Liver (tissue), 9 donors: ENCODE measurements around the gene SPRN. TPM values are rescaled to one million over a fixed set of nuclear protein-coding genes. Genes with fewer than 3 reads are reported as not detected.
A peak's percentile ranks its signal among the peaks of the same experiment; 100 is the strongest.

ENCODE experiments used
- DNase-seq: peaks from one replicate; pipeline ENCODE4 v3.0.0-alpha.2; 2017; ENCODE audit warnings: low spot score
- H3K27ac ChIP-seq, 2 donors: one replicate each; pipeline ENCODE4 v1.7.0; 2013; ENCODE audit warnings: inconsistent platforms in 2 of 2, low read length in 2 of 2, control low read depth in 1 of 2, low read depth in 1 of 2, mild to moderate bottlenecking in 1 of 2
- H3K27me3 ChIP-seq, 4 donors: one replicate each; pipeline versions ENCODE4 v1.6.1 to v1.7.0; 2013; ENCODE audit warnings: low read length in 3 of 4, inconsistent platforms in 1 of 4, mild to moderate bottlenecking in 1 of 4, moderate library complexity in 1 of 4; ENCODE audit not compliant: control insufficient read depth in 4 of 4, insufficient read depth in 4 of 4
- H3K36me3 ChIP-seq, 4 donors: one replicate each; pipeline versions ENCODE4 v1.6.1 to v1.7.0; 2013; ENCODE audit warnings: low read length in 3 of 4, mild to moderate bottlenecking in 3 of 4, low read depth in 1 of 4, moderate library complexity in 1 of 4; ENCODE audit not compliant: control insufficient read depth in 4 of 4, insufficient read depth in 3 of 4
- H3K4me1 ChIP-seq, 4 donors: one replicate each; pipeline versions ENCODE4 v1.6.1 to v1.7.0; 2013; ENCODE audit warnings: low read length in 3 of 4, mild to moderate bottlenecking in 3 of 4, moderate library complexity in 1 of 4; ENCODE audit not compliant: control insufficient read depth in 4 of 4, insufficient read depth in 4 of 4
- H3K4me3 ChIP-seq, 3 donors: one replicate each; pipeline versions ENCODE4 v1.6.1 to v1.7.0; 2013; ENCODE audit warnings: low read length in 3 of 3, control low read depth in 1 of 3, low read depth in 1 of 3, mild to moderate bottlenecking in 1 of 3
- H3K9ac ChIP-seq, 2 donors: one replicate each; pipeline ENCODE4 v1.7.0; 2013; ENCODE audit warnings: low read length in 2 of 2, mild to moderate bottlenecking in 2 of 2, moderate library complexity in 2 of 2, control low read depth in 1 of 2, low read depth in 1 of 2
- H3K9me3 ChIP-seq, 4 donors: one replicate each; pipeline versions ENCODE4 v1.6.1 to v1.7.0; 2013; ENCODE audit warnings: low read length in 3 of 4; ENCODE audit not compliant: control insufficient read depth in 4 of 4
- EGR1 ChIP-seq, 2 donors: IDR thresholded peaks; 2 replicates each; pipeline ENCODE4 v1.6.1; 2016 to 2018; ENCODE audit warnings: antibody characterized with exemption in 2 of 2, low read depth in 2 of 2
- FOXA1 ChIP-seq: IDR thresholded peaks from 2 replicates; pipeline ENCODE4 v1.6.1; 2016; ENCODE audit warnings: antibody characterized with exemption
- FOXA2 ChIP-seq: IDR thresholded peaks from 2 replicates; pipeline ENCODE4 v1.6.1; 2016; ENCODE audit warnings: antibody characterized with exemption
- GABPA ChIP-seq, 2 donors: IDR thresholded peaks in 1 of 2; conservative IDR thresholded peaks in 1 of 2; 2 replicates each; pipeline ENCODE4 v1.6.1; 2016; ENCODE audit warnings: antibody characterized with exemption in 2 of 2, mild to moderate bottlenecking in 1 of 2, moderate library complexity in 1 of 2
- HNF4A ChIP-seq, 2 donors: conservative IDR thresholded peaks; 2 replicates each; pipeline ENCODE4 v1.6.1; 2016; ENCODE audit warnings: antibody characterized with exemption in 2 of 2, mild to moderate bottlenecking in 2 of 2
- HNF4G ChIP-seq: IDR thresholded peaks from 2 replicates; pipeline ENCODE4 v1.6.1; 2016; ENCODE audit warnings: antibody characterized with exemption
- JUND ChIP-seq, 2 donors: IDR thresholded peaks; 2 replicates each; pipeline ENCODE4 v1.6.1; 2016; ENCODE audit warnings: antibody characterized with exemption in 2 of 2
- NR2F2 ChIP-seq: IDR thresholded peaks from 2 replicates; pipeline ENCODE4 v1.6.1; 2016; ENCODE audit warnings: antibody characterized with exemption
- RAD21 ChIP-seq, 2 donors: IDR thresholded peaks; 2 replicates each; pipeline ENCODE4 v1.6.1; 2016; ENCODE audit warnings: antibody characterized with exemption in 2 of 2, mild to moderate bottlenecking in 2 of 2
- RXRA ChIP-seq, 2 donors: IDR thresholded peaks; 2 replicates each; pipeline ENCODE4 v1.6.1; 2017 to 2018; ENCODE audit warnings: antibody characterized with exemption in 2 of 2, mild to moderate bottlenecking in 1 of 2
- SP1 ChIP-seq: IDR thresholded peaks from 2 replicates; pipeline ENCODE4 v1.6.1; 2018; ENCODE audit warnings: antibody characterized with exemption, mild to moderate bottlenecking
- TAF1 ChIP-seq: conservative IDR thresholded peaks from 2 replicates; pipeline ENCODE4 v1.6.1; 2016; ENCODE audit warnings: antibody characterized with exemption, mild to moderate bottlenecking
- YY1 ChIP-seq: IDR thresholded peaks from 2 replicates; pipeline ENCODE4 v1.6.1; 2016; ENCODE audit warnings: antibody characterized with exemption, mild to moderate bottlenecking
- WGBS: extraction: QIAGEN DNeasy Blood & Tissue Kit; methylation state at CpG from one replicate; pipeline ENCODE4 v1.1.7; 2013; 5-methylcytosine and 5-hydroxymethylcytosine counted together
- polyA plus RNA-seq, 2 donors: library from polyadenylated mRNA; stranded (reverse) in 1 of 2; unstranded in 1 of 2; fragments of 200-250 nt in 1 of 2; fragments of >200 nt in 1 of 2; fragmentation: Nextera tagmentation in 1 of 2; extraction: Ambion mirVana in 1 of 2; gene quantifications; one replicate each; pipeline versions ENCODE4 v1.2.1 to v1.2.3, GENCODE V29; 2013 to 2015
- total RNA-seq, 2 donors: library from RNA; depleted of rRNA; stranded (reverse); fragments of >200 nt; gene quantifications; one replicate each; pipeline ENCODE4 v1.2.3, GENCODE V29; 2014
- TF ChIP-seq, protein P1 (sequence below): fragments of 150-350 bp; IDR thresholded peaks from 2 replicates; pipeline ENCODE4 v1.5.1; 2017; ENCODE audit warnings: improper control_type of control experiment, low read depth, low read length; ENCODE audit not compliant: missing input control
- TF ChIP-seq, protein P2 (sequence below): IDR thresholded peaks from 2 replicates; pipeline ENCODE4 v1.6.1; 2016; ENCODE audit warnings: antibody characterized with exemption
- TF ChIP-seq, protein P3 (sequence below): IDR thresholded peaks from 2 replicates; pipeline ENCODE4 v1.6.1; 2016; ENCODE audit warnings: antibody characterized with exemption, mild to moderate bottlenecking
- TF ChIP-seq, protein P4 (sequence below): IDR thresholded peaks from 2 replicates; pipeline ENCODE4 v1.6.1; 2016; ENCODE audit warnings: antibody characterized with exemption
- TF ChIP-seq, protein P5 (sequence below): IDR thresholded peaks from 2 replicates; pipeline ENCODE4 v1.6.1; 2016; ENCODE audit warnings: antibody characterized with exemption
- donor health status: healthy.
- donor health status: healthy.
- donor health status: healthy.
- donor health status: healthy.
- donor health status: healthy.

The SPRN gene
- total and polyA plus RNA-seq, 4 donors, result 1.3 to 36.4 TPM; not detected in 2

DNA sequence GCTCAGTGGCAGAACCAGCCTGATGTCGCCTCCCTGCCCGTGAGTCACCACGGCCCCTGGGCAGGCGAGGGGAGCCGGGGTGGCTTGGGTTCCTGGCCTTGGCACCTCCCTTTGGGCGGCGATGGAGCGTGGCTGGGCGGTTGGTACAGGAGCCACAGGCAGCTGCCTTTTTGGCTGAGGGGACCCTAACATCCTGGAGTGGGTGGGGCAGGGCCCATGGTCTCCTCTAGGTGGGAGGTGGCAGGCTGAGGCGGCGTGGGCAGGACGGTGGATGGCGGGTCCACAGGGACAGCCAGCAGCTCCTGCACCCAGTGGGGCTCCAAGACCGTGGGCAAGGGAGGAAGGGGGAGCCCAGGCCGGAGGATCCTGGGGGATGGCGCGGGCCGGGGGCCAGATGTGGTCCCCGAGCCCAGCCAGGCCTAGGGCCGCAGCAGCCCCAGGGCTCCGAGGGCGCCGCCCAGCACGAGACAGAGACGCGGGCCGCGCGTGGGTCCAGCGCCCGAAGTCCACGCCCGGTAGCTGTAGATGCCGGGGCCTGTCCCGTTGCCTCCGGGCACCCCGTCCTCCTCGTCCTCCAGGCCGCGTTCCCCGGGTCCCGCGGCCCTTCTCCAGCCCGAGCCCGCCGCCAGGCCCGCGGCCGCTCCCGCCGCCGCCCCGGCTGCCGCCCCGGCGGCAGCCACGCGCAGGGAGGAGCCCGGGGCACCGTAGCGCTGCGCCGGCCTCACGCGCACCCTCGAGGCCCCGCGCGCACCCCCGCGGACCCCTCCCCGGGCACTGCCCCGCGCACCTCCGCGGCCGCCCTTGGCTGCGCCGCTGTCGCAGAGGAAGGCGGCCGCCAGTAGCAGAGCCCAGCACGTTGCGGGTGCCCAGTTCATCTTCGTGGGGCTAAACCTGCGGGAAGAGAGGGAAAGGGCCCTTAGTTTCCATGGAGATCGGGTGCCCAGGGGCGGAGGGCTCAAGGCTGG lies 1.3 kb downstream of the SPRN start:
- no peak for DNase-seq
- no peak for TF ChIP-seq YY1
- no peak for TF ChIP-seq GABPA (IDR thresholded peaks at IDR 0.05 in 1 of 2, conservative IDR thresholded peaks at IDR 0.05 in 1 of 2)
- TF ChIP-seq, protein P1, sequence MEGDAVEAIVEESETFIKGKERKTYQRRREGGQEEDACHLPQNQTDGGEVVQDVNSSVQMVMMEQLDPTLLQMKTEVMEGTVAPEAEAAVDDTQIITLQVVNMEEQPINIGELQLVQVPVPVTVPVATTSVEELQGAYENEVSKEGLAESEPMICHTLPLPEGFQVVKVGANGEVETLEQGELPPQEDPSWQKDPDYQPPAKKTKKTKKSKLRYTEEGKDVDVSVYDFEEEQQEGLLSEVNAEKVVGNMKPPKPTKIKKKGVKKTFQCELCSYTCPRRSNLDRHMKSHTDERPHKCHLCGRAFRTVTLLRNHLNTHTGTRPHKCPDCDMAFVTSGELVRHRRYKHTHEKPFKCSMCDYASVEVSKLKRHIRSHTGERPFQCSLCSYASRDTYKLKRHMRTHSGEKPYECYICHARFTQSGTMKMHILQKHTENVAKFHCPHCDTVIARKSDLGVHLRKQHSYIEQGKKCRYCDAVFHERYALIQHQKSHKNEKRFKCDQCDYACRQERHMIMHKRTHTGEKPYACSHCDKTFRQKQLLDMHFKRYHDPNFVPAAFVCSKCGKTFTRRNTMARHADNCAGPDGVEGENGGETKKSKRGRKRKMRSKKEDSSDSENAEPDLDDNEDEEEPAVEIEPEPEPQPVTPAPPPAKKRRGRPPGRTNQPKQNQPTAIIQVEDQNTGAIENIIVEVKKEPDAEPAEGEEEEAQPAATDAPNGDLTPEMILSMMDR, result no peak
- no peak for TF ChIP-seq FOXA1
- TF ChIP-seq, protein P2, sequence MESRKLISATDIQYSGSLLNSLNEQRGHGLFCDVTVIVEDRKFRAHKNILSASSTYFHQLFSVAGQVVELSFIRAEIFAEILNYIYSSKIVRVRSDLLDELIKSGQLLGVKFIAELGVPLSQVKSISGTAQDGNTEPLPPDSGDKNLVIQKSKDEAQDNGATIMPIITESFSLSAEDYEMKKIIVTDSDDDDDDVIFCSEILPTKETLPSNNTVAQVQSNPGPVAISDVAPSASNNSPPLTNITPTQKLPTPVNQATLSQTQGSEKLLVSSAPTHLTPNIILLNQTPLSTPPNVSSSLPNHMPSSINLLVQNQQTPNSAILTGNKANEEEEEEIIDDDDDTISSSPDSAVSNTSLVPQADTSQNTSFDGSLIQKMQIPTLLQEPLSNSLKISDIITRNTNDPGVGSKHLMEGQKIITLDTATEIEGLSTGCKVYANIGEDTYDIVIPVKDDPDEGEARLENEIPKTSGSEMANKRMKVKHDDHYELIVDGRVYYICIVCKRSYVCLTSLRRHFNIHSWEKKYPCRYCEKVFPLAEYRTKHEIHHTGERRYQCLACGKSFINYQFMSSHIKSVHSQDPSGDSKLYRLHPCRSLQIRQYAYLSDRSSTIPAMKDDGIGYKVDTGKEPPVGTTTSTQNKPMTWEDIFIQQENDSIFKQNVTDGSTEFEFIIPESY, result no peak
- TF ChIP-seq TAF1, result no peak
- no peak for TF ChIP-seq RAD21 (IDR thresholded peaks at IDR 0.05)
- TF ChIP-seq JUND (IDR thresholded peaks at IDR 0.05), result no peak
- TF ChIP-seq, protein P3, sequence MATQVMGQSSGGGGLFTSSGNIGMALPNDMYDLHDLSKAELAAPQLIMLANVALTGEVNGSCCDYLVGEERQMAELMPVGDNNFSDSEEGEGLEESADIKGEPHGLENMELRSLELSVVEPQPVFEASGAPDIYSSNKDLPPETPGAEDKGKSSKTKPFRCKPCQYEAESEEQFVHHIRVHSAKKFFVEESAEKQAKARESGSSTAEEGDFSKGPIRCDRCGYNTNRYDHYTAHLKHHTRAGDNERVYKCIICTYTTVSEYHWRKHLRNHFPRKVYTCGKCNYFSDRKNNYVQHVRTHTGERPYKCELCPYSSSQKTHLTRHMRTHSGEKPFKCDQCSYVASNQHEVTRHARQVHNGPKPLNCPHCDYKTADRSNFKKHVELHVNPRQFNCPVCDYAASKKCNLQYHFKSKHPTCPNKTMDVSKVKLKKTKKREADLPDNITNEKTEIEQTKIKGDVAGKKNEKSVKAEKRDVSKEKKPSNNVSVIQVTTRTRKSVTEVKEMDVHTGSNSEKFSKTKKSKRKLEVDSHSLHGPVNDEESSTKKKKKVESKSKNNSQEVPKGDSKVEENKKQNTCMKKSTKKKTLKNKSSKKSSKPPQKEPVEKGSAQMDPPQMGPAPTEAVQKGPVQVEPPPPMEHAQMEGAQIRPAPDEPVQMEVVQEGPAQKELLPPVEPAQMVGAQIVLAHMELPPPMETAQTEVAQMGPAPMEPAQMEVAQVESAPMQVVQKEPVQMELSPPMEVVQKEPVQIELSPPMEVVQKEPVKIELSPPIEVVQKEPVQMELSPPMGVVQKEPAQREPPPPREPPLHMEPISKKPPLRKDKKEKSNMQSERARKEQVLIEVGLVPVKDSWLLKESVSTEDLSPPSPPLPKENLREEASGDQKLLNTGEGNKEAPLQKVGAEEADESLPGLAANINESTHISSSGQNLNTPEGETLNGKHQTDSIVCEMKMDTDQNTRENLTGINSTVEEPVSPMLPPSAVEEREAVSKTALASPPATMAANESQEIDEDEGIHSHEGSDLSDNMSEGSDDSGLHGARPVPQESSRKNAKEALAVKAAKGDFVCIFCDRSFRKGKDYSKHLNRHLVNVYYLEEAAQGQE, result no peak
- no peak for TF ChIP-seq SP1
- TF ChIP-seq HNF4G, result no peak
- no peak for TF ChIP-seq EGR1 (IDR thresholded peaks at IDR 0.05; ENCODE audit: low read depth in 2 of 2)
- TF ChIP-seq, protein P4, sequence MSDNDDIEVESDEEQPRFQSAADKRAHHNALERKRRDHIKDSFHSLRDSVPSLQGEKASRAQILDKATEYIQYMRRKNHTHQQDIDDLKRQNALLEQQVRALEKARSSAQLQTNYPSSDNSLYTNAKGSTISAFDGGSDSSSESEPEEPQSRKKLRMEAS, result no peak
- TF ChIP-seq, protein P5, sequence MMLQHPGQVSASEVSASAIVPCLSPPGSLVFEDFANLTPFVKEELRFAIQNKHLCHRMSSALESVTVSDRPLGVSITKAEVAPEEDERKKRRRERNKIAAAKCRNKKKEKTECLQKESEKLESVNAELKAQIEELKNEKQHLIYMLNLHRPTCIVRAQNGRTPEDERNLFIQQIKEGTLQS, result no peak
- TF ChIP-seq NR2F2, result no peak
- no peak for TF ChIP-seq RXRA (IDR thresholded peaks at IDR 0.05)
- no peak for TF ChIP-seq FOXA2
- no peak for TF ChIP-seq HNF4A (conservative IDR thresholded peaks at IDR 0.05)
- H3K27ac ChIP-seq, result no peak overlapping the region
- peaks cover 0 to 3% (median 0%) of the 10 kb centered on the region in 4 donors for H3K27me3 ChIP-seq
- H3K36me3 ChIP-seq, result peaks cover 0 to 10% (median 7%) of the 10 kb centered on the region in 4 donors
- peak overlapping the region in 1 of 3 donors; percentile 23 for H3K4me3 ChIP-seq
- H3K4me1 ChIP-seq, result peaks cover 0 to 10% (median 4%) of the 10 kb centered on the region in 4 donors
- H3K9ac ChIP-seq, result no peak overlapping the region
- 22% methylated on average over 88 of the region's 88 CpGs for WGBS
- no peaks in the 10 kb centered on the region for H3K9me3 ChIP-seq
